Brain microvascular endothelial cell (primary cell): ENCODE data around the gene CPE.
"Not testable (repeated sequence)": the region's sequence is repeated elsewhere in the genome, so short reads cannot be mapped to it uniquely, and the experiment has no call there.

Experiments used
- DNase-seq: peaks from one replicate; pipeline ENCODE4 v3.0.0-alpha.2; 2020
- H3K27ac ChIP-seq: fragments of 250-450 bp; sonication (Bioruptor Pico); 2 replicates; pipeline ENCODE4 v1.5.1; 2020; ENCODE audit warnings: mild to moderate bottlenecking, moderate library complexity
- H3K27me3 ChIP-seq: fragments of 250-450 bp; sonication (Bioruptor Pico); replicated peaks from 2 replicates; pipeline ENCODE4 v1.5.1; 2020; ENCODE audit warnings: mild to moderate bottlenecking
- H3K36me3 ChIP-seq: fragments of 250-450 bp; sonication (Bioruptor Pico); replicated peaks from 2 replicates; pipeline ENCODE4 v1.5.1; 2020; ENCODE audit warnings: mild to moderate bottlenecking
- H3K4me3 ChIP-seq: 2 replicates; pipeline ENCODE4 v1.5.1; 2011; ENCODE audit warnings: low read depth, mild to moderate bottlenecking, control low read depth, low read length, moderate library complexity
- CTCF ChIP-seq: IDR thresholded peaks from 2 replicates; pipeline ENCODE4 v1.5.1; 2011; ENCODE audit warnings: low read depth, mild to moderate bottlenecking, moderate library complexity, low read length, control low read depth, inconsistent platforms; ENCODE audit errors: missing control alignments
- in situ Hi-C: cut with HindIII; loops from 2 replicates; pipeline ENCODE4 v1.10.0; 2017; ENCODE audit warnings: low sequenced_read_pairs, low pct_ligation_motif_present

Gene CPE

DNA sequence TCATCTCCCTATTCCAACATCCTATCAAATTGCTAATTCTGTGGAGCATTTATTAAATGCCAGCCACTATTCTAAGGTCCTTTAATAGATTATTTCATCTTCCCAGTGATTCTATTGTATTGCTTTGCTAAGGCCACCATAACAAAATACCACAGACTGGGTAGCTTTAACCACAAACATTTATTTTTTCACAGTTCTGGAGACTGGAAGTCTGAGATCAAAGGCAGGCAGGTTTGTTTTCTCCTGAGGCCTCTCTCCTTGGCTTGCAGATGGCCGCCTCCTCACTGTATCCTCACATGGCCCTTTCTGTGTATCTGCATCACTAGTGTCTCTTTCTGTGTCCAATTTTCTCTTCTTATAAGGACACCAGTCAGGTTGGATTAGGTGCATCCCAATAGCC, 64.5 kb downstream of the CPE start:
- DNase-seq = no peak
- in situ Hi-C loops = no loop called here

DNA sequence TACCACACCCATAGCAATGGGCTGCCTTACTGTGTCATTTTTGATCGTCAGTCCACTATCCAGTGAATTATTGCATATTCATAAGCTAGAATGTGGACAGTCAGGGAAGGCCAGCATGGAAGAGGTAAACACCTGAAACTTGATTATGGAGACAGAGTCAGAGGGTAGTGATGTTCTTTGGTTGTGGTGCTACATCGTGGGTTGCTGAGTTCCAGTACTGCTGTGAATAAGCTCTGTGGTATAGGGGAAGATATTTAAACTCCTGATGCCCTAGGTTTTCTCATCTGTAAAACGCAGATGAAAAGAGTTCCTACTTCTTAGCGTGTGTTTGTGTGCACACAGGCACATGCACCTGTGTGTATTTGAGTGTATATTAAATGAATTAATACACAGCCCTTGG, 69.9 kb downstream of the CPE start:
- no peak for TF ChIP-seq CTCF
- H3K27ac ChIP-seq = no peak overlapping the region
- H3K36me3 ChIP-seq = no peaks in the 10 kb centered on the region
- H3K27me3 ChIP-seq = no peaks in the 10 kb centered on the region
- in situ Hi-C loops = no loop called here
- DNase-seq = no peak
- no peak overlapping the region for H3K4me3 ChIP-seq

More for the DNA sequence above, 64.5 kb downstream of the CPE start:
- no peak for TF ChIP-seq CTCF
- no peak overlapping the region for H3K4me3 ChIP-seq
- no peaks in the 10 kb centered on the region for H3K27me3 ChIP-seq
- H3K36me3 ChIP-seq = no peaks in the 10 kb centered on the region
- no peak overlapping the region for H3K27ac ChIP-seq

DNA sequence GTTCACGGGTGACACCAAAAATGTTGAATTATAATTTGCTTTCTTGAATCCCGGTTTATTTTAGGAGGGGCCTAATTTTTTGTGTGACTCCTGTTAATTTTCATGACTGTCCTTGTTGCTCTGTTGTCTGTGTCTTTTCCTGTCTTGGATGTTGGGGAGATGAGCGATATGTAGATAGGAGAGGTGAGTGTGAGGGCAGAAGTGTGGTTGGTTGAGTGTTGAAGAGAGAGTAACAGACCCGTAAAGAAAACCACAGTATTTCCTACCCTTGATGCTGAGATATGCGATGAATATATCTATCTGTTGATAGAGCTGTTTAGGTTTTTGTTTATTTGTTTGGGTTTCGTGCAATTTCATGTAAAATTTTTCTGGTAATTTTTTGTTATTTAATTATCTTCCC, 70.5 kb downstream of the CPE start:
- Histone ChIP-seq H3K27me3 (no peaks in the 10 kb centered on the region), H3K27ac (no peak overlapping the region), H3K4me3 (no peak overlapping the region), H3K36me3 (no peaks in the 10 kb centered on the region)
- in situ Hi-C loops = no loop called here
- no peak for TF ChIP-seq CTCF
- no peak for DNase-seq

DNA sequence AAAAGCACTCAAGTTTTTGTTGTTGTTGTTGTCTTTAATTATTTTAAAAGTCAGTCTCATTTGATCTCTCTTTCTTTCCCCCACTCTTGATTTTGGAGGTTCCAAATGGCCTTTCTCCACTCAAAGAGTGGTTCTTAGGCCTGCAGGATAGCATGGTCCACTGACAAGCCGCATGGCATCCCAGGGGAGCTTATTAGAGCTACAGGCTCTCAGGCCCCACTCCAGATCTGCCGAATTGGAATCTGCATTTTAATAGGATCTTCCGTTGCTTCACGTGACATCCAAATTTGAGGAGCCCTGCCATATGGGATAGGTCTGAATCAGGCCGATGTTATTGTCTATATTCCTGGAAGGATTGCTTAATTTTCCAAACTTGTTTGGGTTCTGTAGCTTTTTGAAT, 72.1 kb downstream of the CPE start:
- in situ Hi-C loops = loop anchor here (25.0 kb wide), 1 partner anchor 314 kb away; no protein-coding TSS in a partner anchor
- no peak for TF ChIP-seq CTCF
- Histone ChIP-seq H3K4me3 (no peak overlapping the region), H3K27me3 (no peaks in the 10 kb centered on the region), H3K27ac (no peak overlapping the region), H3K36me3 (no peaks in the 10 kb centered on the region)
- DNase-seq = no peak

- H3K4me3 ChIP-seq, DNase-seq, H3K27ac ChIP-seq, H3K36me3 ChIP-seq, H3K27me3 ChIP-seq: not testable (repeated sequence)
- in situ Hi-C loops = loop anchor here (25.0 kb wide), 1 partner anchor 316 kb away; no protein-coding TSS in a partner anchor
Observed at GRCh38 chr4:165453140-165453539, 74.3 kb downstream of the CPE start.

- in situ Hi-C loops = loop anchor here (25.0 kb wide), 1 partner anchor 317 kb away; no protein-coding TSS in a partner anchor
- Histone ChIP-seq H3K4me3 (no peak overlapping the region), H3K27me3 (no peaks in the 10 kb centered on the region), H3K27ac (no peak overlapping the region), H3K36me3 (no peaks in the 10 kb centered on the region)
- DNase-seq = no peak
- no peak for TF ChIP-seq CTCF
Observed at GRCh38 chr4:165454426-165454825, 75.6 kb downstream of the CPE start.
